GM23248 (cell line): Measurements from ENCODE around the gene TES.

Source experiments
- EZH2 ChIP-seq: fragments of 200-600 bp; sonication (generic); IDR thresholded peaks from 2 replicates; pipeline ENCODE4 v1.6.1; 2018; ENCODE audit warnings: antibody characterized with exemption, mild to moderate bottlenecking; ENCODE audit not compliant: insufficient read depth, poor library complexity, severe bottlenecking
- EZH2phosphoT487 ChIP-seq: fragments of 200-600 bp; sonication (generic); IDR thresholded peaks from 2 replicates; pipeline ENCODE4 v1.6.1; 2018; ENCODE audit warnings: antibody characterized with exemption, moderate library complexity, mild to moderate bottlenecking, low read depth; ENCODE audit not compliant: insufficient read depth

- no peak for TF ChIP-seq EZH2
- TF ChIP-seq EZH2phosphoT487, result no peak
Measured at GRCh38 chr7:116214921-116215320, 4.6 kb downstream of the TES start.
